Measurements from ENCODE around the gene SIN3A.
"Not testable (repeated sequence)": the region's sequence is repeated elsewhere in the genome, so short reads cannot be mapped to it uniquely, and the experiment has no call there.

The SIN3A gene

DNA sequence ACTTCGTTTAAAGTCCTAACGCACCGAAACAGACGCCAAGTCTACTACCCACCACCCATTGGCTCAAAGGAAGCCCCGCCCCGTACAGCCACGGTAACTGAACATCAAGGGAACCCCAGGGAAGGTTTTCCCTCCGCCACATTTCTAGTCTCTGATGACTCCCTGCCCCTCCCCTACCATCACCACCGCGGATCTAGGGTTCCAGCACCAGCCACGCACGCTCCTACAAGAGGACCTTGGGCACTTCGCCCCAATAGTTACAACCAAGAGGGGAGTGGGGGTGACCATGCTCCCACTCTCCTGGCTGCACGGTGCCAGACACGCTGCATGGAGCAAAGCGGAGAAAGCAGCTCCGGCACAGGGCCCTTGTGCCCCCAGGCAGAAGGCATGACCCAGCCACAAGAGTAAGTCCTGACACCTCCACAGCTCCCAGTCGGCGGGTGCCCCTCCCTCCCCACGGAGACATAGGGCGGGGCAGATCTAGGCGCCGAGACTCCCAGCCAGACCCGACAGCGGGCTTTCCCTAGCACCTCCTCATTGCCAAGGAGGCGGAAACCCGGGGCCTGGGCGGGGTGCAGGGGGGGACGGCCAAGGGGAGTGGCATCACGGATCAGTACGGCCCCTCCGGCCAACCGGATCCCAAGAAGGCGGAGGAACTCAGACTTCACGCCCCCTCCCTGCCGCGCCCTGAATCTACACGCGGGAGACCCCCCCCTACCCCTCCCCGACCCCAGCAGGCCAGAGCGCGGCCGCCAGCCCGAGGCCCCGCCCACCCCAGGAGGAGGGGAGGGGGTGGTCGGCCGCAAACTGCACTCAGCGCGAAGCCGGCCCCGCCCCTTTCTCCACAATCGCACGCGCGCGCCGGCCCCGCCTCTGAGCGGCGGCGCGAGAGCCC, 936 bp downstream of the SIN3A start:
- DNase-seq (ENCODE audit: low spot score), result peak; percentile 96

DNA sequence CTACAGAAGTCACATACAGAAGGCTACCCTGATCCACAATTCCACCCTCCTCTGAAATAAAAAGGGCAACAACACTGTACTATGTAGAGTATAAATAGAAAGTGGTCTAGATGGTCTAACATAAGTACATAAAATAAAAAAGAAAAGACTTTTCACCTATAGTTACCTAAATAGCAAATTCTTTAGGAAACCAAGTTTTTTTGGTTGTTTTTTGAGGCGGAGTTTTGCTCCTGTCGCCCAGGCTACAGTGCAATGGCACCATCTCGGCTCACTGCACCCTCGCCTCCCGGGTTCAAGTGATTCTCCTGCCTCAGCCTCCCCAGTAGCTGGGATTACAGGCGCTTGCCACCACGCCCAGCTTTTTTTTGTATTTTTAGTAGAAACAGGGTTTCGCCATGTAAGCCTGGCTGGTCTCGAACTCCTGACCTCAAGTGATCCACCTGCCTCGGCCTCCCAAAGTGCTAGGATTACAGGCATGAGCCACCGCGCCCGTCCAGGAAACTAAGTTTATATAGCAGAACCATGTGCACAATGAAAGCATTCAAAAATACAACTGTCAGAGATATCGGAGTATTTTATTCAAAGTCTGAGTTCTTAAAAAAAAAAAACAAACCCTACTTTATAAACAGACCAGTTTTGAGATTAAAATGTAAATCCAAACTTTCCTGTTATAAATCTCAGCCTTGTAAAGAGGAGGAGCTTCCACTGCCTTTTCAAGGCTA, 1.7 kb downstream of the SIN3A start:
- DNase-seq (ENCODE audit: low spot score), result no peak

DNA sequence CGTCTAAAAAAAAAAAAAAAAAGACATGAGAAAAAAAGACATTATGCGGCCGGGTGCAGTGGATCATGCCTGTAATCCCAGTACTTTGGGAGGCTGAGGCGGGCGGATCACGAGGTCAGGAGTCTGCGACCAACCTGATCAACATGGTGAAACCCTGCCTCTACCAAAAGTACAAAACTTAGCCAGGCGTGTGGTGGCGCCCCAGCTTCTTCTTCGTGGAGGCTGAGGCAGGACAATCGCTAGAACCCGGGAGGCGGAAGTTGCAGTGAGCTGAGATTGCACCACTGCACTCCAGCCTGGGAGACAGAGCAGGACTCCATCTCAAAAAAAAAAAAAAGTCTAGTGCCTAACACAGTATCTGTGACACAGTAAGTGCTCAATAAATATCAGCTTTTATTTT, 3.3 kb downstream of the SIN3A start:
- DNase-seq (ENCODE audit: low spot score), result not testable (repeated sequence)

DNA sequence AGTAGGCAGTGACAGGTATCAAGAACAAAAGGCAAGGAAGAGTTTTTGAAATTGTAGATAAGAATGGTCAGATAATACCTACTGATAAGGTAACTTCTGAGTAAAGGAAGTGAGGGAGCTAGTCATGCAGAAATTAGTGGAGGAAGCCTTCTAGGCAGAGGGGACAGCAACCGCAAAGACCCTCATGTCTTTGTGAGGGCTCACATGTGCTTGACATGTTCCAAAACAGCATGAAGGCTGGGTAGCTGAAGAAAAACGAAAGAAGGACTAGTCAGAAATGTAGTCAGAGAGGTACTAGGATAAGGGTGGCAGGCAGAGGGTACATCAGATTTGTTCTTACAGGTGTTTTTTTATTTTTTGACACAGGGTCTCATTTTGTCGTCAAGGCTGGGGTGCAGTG, 5.3 kb downstream of the SIN3A start:
- no peak for DNase-seq (ENCODE audit: low spot score)

DNA sequence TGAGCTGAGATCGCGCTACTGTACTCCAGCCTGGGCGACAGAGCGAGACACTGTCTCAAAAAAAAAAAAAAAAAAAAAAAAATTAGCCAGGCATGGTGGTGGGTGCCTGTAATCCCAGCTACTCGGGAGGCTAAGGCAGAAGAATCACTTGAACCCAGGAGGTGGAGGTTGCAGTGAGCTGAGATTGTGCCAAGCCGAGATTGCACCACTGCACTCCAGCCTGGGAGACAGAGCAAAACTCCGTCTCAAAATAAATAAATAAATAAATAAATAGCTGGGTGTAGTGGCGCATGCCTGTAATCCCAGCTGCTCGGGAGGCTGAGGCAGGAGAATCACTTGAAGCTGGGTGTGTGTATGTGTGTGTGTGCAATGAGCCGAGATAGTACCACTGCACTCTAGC, 6.2 kb downstream of the SIN3A start:
- not testable (repeated sequence) for DNase-seq (ENCODE audit: low spot score)

DNA sequence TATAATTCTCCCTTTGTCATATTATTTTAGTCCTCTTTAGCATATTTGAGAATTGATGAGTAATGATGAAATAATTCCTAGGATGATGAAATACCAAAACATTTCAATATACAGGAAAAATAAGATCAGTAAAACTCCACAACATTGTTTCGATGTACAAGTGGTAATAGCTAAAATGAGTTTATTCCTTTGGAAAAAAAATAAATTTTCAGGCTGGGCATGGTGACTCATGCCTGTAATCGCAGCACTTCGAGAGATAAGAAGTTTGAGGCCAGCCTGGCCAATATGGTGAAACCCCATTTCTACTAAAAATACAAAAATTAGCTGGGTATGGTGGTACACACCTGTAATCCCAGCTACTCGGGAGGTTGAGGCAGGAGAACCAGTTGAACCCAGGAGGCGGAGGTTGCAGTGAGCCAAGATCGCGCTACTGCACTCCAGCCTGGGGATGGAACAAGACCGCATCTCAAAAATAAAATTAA, 7.5 kb downstream of the SIN3A start:
- not testable (repeated sequence) for DNase-seq (ENCODE audit: low spot score)

DNA sequence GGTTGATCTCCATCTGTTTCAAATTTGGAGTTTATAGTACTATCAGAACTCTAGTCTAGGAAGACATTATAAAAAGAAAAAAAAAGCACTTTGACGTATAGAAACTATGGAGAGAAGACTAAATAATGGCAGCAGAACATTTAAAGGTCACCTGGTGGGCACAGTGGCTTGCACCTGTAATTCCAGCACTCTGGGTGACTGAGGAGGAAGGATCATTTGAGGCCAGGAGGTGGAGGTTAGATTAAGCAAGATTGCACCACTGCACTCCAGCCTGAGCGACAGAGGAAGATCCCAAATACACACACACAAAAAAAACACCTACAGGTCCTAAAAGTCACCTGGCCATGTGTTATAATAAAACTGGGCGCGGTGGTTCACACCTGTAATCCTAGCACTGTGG, 13.8 kb downstream of the SIN3A start:
- DNase-seq (ENCODE audit: low spot score), result no peak

DNA sequence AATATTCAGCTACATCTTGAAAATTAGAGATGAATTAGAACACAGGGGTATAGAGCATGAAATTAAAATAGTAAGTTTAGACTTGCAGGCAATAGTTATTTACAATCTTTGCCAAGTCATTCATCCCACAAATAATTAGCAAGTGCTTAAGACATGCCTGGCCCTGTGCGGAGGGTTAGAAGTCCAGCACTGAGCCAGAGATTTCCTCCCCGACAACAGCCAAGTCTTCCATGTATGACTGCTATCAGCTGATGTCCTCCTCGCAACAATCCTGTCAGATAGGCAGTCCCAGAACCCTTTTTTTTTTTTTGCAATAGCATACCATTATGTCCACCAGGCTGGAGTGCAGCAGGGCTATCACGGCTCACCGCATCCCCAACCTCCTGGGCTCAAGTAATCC, 14.6 kb downstream of the SIN3A start:
- no peak for DNase-seq (ENCODE audit: low spot score)

DNA sequence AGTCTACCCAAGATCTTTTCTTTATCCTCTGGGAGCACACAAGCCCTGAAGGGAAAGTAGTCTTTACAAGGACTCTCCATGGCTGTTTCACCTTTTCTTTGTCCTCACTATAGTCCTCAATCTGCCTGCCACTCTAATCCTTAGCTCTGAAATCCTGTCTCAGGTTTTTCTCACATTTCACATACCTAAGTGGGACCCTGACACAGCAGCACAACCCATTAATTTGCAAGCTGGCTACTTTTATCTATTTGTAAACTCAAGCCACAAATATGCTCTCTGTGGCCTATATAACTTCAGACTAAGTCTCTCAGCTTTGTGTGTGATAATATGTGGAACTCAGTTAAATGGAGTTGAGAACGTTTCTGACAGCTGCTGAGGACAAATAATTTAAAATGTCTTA, 19.8 kb downstream of the SIN3A start:
- no peak for DNase-seq (ENCODE audit: low spot score)

DNA sequence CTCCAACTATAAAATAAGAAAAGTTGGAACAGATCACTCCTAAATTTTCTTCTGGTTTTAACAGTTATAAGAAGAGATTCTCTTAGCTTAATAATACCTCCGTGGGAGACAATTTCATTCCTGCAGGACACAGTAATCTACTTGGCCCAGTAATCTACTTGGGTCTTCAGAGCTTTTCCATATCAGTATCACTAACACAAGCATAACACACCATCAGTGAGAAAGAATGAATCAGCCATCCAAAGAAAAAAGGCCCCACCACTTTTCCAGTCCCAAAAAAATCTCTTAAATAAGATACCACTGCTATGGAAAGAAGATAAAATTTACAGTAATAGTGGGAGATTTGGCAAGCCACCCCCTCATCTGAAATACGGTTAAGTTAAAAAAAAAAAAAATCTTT, 20.2 kb downstream of the SIN3A start:
- no peak for DNase-seq (ENCODE audit: low spot score)

DNA sequence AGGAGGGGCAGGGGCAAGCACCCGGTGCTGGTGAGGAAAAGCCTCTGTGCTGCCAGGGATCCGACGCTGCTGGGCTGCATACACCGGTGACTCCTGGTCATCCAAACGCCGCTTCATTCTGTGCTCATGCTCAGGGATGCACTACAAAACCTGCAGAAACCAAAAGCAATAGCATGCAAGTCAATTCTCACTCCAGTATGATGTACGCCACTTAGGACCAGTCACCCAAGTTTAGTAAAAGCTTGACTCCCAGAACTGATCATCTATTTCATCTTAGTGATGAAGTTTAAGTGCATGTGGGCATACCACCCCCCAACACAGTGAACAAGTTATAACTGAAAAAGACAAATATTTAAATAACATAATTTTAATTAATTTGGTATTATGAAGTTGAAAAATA, 21.2 kb downstream of the SIN3A start:
- no peak for DNase-seq (ENCODE audit: low spot score)

DNA sequence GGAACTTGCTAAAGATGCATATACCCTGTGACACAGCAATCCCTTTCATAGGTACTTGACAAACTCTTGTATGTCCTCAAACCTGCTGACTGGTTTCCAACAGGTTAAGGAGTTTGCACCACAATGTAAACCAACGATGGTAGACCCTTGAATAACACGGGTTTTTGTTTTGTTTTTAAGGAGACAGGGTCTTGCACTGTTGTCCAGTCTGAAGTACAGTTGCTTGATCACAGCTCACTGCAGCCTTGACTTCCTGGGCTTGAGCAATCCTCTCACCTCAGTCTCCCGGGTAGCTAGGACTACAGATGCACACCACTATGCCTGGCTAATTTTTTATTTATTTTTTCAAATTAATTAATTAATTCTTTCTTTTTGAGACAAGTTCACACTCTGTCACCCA, 23.3 kb downstream of the SIN3A start:
- DNase-seq (ENCODE audit: low spot score), result no peak

DNA sequence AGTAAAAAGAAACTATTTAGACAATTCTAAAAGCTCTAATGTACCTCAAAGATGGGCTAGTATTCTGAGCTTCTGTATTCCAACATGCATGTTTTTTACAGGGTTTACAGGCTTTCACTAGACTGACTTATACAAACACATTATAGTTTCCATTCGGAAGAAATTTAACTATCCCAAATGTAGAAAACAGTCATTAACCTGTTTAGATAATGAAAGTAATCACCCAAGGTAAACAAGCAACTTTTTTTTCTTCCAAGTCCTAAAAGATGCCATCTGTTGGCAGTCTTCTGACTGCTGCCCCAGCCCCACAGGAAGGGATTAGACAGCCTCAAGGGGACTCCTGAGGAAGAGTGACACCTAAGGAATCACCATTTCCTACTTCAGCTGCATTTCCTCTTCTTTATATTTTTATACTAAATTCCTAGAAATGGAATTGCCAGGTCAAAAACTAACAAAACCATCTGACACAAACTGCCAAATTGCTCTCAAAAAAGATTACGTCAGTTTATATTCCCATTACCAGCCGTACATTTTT, 25.5 kb downstream of the SIN3A start:
- no peak for DNase-seq (ENCODE audit: low spot score)

DNA sequence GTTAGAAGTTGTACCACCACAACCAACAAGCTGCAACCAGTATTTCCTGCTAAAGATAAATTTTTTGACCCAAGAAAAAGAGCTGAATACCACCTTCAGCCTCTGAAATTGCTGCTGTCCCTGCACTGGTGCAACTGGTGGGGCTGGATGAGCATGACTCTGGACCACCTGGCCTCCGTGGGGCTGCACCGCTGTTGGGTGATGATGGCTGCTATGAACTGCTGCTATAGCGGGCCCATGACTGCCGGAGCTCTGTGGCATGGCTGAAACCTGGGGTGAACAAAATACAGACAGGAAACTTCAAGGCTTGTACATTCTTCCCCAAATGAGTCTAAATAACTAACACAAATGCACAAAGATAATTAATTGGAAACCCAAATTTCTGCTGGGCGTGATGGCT, 28.9 kb downstream of the SIN3A start:
- no peak for DNase-seq (ENCODE audit: low spot score)

DNA sequence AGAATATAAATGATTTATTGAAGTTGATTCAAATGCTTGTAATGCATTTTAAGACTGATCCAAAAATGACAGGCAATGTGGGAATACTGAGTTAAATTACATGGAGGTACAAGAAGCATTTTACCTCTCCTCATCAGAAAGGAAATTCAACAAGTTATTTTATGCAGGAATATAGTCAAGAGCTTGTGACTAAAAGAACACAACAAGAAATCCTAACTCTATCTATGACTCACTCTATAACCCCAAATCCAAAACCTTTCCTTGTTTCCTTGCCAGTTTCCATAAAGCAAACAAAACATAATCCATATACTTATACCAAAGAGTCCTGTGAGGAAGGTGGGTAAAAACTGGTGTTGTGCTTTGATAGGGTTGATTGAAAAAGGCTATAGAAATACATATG, 30.8 kb downstream of the SIN3A start:
- peak; percentile 16 for DNase-seq (ENCODE audit: low spot score)

DNA sequence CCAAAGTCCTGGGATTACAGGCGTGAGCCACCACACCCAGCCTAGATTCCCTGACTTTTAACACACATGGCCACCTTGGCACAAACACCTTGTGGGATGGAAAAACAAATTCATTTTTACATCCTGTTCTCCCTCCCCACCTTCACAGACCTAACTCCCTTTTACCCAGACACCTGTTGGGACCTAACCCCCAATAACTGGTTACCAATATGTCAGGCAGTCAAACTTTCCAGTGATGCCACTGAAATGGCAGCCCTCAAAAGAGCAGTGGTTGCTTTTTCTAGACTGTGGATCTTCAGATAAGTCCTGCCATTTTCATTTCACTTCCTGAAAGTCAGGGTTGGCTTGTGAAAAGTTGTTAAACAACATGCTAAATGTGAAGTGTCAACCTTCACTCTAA, 34.9 kb downstream of the SIN3A start:
- no peak for DNase-seq (ENCODE audit: low spot score)

DNA sequence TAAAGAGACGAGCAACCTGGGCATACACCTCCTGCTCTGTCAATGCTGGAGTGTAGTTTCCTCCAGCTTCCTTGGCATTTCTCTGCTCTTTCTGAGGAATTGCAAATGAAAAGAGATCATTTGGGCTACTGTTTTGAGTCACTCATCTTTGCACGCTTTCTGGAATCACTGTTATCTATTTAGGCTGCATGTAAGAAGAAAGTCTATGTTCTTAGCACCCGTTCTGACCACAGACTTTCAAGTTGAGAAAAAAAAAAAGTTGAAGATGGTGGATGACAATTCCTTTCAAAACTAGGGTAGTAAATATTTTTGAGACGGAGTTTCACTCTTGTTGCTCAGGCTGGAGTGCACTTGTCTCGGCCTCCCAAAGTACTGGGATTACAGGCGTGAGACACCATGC, 41.3 kb downstream of the SIN3A start:
- no peak for DNase-seq (ENCODE audit: low spot score)

DNA sequence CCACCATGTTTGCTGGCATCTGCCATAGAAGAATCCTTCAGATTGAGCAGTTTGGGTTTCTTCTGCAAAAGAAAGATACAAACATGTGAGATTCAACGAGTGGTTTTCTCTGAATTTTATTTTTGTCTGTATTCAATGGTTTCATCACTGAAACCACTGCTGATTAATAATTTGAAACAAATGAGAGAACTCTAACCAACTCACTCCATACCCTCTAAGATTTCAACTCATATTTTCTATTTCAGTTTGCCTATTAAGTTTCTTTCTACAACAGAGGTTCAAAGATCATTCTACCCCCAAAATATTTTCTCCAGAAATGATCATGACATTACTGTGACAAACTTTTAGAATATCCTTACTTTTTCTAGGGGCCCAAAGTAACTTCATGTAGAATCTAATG, 44.4 kb downstream of the SIN3A start:
- DNase-seq (ENCODE audit: low spot score), result no peak

DNA sequence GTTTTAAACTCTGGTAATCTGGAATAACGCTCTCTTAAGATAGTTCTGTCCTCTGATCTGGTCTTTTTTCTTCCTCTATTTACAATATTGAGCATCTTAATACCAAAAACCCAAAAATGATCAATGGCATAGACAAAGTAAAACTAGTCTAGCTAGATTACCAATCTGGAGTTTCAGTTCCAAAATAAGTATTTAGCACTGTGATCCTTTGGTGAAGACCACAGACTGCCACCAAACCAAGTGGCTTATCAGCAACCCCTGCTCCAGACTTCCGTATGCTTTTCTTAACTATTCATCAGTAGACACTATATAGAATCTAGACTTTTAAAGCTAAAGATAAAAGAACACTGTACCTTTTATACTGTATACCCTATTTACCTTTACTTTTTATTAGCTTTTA, 47.6 kb downstream of the SIN3A start:
- no peak for DNase-seq (ENCODE audit: low spot score)

DNA sequence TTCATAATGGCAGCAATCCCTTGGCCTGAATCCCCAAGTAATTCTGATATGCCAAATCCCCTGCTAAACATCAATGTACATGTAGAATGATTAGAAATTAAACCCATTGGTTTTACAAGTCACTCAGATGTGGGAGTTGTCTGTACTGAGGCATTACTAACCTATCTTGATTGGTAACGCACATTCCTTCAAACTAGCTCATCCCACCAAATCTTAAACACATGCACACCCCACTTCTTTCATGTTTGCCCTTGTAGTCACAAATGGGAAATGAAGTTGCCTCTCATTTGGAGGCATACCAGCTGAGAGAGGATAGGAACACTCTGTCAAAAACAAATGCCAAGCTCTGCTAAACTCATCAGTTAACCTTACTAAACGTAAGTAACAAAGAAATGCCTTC, 54.0 kb downstream of the SIN3A start:
- DNase-seq (ENCODE audit: low spot score), result peak; percentile 16

DNA sequence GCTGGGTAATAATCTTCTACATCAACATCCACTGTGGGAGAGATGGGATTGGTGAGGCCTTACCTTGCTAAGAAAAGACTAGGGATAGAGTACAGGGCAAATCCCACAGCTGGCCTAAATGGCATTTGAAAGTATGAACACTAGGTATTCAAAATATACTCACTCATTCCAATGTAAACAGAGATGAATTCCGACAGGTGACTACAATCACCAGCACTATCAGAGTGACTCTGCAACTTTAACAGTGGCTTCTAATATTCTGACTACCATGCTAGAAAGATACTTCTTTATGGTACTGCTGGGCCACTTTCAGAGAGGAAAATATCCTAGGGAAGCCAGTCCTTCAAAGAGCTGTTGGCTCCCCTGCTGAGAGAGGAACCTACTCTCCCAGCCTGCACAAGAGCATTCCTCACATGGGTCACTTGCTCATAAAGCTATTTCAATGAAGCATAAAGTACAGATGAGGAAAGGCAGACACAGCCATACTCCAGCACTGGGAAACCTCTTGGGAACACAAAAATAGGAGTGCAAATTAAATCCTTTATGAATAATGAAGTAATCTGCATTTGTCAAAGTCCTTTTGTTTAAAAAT, 61.6 kb downstream of the SIN3A start:
- no peak for DNase-seq (ENCODE audit: low spot score)

DNA sequence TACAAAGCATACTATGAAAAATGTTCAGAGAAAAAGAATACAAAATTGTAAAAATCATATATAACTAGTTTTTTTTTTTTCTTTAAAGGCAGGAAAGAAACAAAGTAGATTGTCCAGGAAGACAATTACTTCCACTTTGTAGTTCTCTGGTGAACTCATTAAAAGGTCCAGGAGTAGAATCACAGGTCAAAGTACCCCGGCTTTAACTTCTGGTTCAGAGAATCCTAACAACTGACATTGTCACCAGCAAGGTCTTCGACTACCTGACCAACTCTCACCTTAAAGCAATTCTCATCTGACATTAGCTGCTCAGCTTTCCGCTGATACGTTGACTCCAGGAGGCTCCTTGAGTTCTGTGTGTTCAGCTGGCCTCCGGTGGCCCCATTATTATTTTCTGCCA, 67.5 kb downstream of the SIN3A start:
- DNase-seq (ENCODE audit: low spot score), result not testable (repeated sequence)

DNA sequence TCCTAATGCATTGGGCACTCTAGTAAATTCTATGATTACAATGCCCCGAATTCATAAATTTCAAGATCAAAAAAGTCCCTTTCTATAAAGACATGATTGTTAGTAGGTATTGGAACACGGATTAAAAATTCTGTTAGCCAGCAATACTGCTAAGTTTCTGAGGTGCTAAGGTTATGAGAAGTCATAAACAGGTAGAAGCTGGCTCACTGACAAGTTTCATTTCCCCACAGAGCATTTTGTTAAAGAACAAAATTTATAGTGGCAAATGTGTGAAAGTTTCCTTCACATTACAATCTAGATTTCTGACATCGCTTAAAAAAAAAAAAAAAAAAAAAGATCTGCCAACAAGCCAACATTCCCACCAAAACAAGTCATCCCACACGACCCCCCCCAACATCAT, 70.7 kb downstream of the SIN3A start:
- no peak for DNase-seq (ENCODE audit: low spot score)
